Suprapubic skin (tissue), 4 donors: ENCODE measurements around the gene LRRC8D. TPM values are rescaled to one million over a fixed set of nuclear protein-coding genes. Genes with fewer than 3 reads are reported as not detected.
"Not testable (repeated sequence)": the region's sequence is repeated elsewhere in the genome, so short reads cannot be mapped to it uniquely, and the experiment has no call there.

ENCODE experiments used
- DNase-seq, 2 donors: peaks; one replicate each; pipeline ENCODE4 v3.0.0-alpha.2; 2019; ENCODE audit warnings: low spot score in 2 of 2
- H3K27ac ChIP-seq: fragments of 200-600 bp; sonication (generic); one replicate; pipeline ENCODE4 v1.5.1; 2019
- H3K27me3 ChIP-seq: fragments of 200-600 bp; sonication (generic); one replicate; pipeline ENCODE4 v1.5.1; 2019
- H3K36me3 ChIP-seq: fragments of 200-600 bp; sonication (generic); one replicate; pipeline ENCODE4 v1.5.1; 2019
- H3K4me1 ChIP-seq: fragments of 200-600 bp; sonication (generic); one replicate; pipeline ENCODE4 v1.5.1; 2019
- H3K4me3 ChIP-seq: fragments of 200-600 bp; sonication (generic); one replicate; pipeline ENCODE4 v1.5.1; 2019; ENCODE audit warnings: mild to moderate bottlenecking
- H3K9me3 ChIP-seq: fragments of 200-600 bp; sonication (generic); one replicate; pipeline ENCODE4 v1.5.1; 2019
- EP300 ChIP-seq: sonication (generic); formaldehyde crosslinking; IDR thresholded peaks from one replicate; pipeline ENCODE4 v1.6.1; 2017; ENCODE audit warnings: antibody characterized with exemption
- POLR2A ChIP-seq, 2 donors: fragments of 450-650 bp; IDR thresholded peaks; one replicate each; pipeline ENCODE4 v1.6.1; 2017; ENCODE audit warnings: antibody characterized with exemption in 2 of 2, mild to moderate bottlenecking in 2 of 2, moderate library complexity in 2 of 2
- POLR2AphosphoS5 ChIP-seq, 3 donors: sonication (generic); formaldehyde crosslinking; IDR thresholded peaks; one replicate each; pipeline ENCODE4 v1.6.1; 2017; ENCODE audit warnings: antibody characterized with exemption in 3 of 3
- WGBS: methylation state at CpG from one replicate; pipeline ENCODE4 v1.1.5; 2018; 5-methylcytosine and 5-hydroxymethylcytosine counted together
- total RNA-seq, 4 donors: library from RNA; depleted of rRNA; stranded (reverse); fragments of >200 nt; gene quantifications; one replicate each; pipeline ENCODE4 v1.1.0, GENCODE V29; 2016
- TF ChIP-seq, protein P1 (sequence below), 2 donors: fragments of 200-600 bp in 1 of 2; fragments of 450-650 bp in 1 of 2; sonication (generic) in 1 of 2; IDR thresholded peaks; one replicate each; pipeline ENCODE4 v1.5.1; 2016 to 2019; ENCODE audit warnings: antibody characterized with exemption in 2 of 2, mild to moderate bottlenecking in 1 of 2, moderate library complexity in 1 of 2

LRRC8D gene
- total RNA-seq, 4 donors from 2014 or later = 11.7 to 24.8 (median 21.6) TPM

DNA sequence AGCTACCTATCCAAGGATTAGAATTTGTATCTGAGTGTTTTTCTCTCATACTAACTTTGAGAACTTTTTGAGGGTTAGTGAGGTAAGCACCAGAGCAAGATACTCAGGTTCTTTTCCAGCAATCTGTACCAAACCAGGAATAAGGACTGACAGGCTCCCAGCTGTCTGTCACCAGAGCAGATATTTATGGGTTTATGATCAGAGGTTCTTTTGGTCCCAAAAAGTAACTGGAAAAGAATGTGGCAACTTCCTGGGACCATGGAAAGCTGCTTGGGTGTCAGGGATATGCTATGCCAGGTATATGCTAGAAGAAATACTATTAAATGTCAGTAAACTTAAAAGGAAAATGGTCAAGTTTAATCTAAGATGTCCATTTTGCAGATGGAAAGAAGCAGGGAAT lies 98.3 kb downstream of the LRRC8D start:
- TF ChIP-seq EP300 = no peak
- TF ChIP-seq POLR2AphosphoS5 (IDR thresholded peaks at IDR 0.05) = no peak
- DNase-seq = no peak
- Histone ChIP-seq H3K4me1 (no peaks in the 10 kb centered on the region), H3K27me3 (no peaks in the 10 kb centered on the region), H3K4me3 (no peak overlapping the region), H3K9me3 (peaks cover 4% of the 10 kb centered on the region), H3K36me3 (no peaks in the 10 kb centered on the region), H3K27ac (no peak overlapping the region)

DNA sequence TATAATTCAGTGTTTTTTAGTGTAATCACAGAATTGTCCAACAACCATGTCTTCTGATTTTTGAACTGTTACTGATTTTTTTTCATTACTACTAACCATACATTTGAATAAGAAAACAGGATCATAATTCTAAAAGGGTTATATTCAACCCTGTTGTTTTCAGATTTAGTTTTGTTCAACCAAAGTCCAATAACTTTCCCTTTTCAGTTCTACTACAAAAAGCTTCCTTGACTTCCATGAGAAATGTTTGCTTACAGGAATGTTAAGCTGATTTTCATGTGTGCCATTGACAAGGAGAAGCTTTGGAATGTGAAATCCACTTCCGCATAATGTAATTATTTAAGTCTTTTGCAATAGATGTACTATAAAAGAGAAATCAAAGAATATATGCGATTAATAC lies 102.1 kb downstream of the LRRC8D start:
- Histone ChIP-seq H3K4me1 (peaks cover 4% of the 10 kb centered on the region), H3K27me3 (no peaks in the 10 kb centered on the region), H3K9me3 (peaks cover 4% of the 10 kb centered on the region), H3K27ac (no peak overlapping the region), H3K4me3 (no peak overlapping the region), H3K36me3 (no peaks in the 10 kb centered on the region)
- DNase-seq = no peak
- TF ChIP-seq EP300 (no peak), POLR2A (IDR thresholded peaks at IDR 0.05) (no peak), POLR2AphosphoS5 (IDR thresholded peaks at IDR 0.05) (no peak)
- TF ChIP-seq, protein P1, sequence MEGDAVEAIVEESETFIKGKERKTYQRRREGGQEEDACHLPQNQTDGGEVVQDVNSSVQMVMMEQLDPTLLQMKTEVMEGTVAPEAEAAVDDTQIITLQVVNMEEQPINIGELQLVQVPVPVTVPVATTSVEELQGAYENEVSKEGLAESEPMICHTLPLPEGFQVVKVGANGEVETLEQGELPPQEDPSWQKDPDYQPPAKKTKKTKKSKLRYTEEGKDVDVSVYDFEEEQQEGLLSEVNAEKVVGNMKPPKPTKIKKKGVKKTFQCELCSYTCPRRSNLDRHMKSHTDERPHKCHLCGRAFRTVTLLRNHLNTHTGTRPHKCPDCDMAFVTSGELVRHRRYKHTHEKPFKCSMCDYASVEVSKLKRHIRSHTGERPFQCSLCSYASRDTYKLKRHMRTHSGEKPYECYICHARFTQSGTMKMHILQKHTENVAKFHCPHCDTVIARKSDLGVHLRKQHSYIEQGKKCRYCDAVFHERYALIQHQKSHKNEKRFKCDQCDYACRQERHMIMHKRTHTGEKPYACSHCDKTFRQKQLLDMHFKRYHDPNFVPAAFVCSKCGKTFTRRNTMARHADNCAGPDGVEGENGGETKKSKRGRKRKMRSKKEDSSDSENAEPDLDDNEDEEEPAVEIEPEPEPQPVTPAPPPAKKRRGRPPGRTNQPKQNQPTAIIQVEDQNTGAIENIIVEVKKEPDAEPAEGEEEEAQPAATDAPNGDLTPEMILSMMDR (IDR thresholded peaks at IDR 0.05) = no peak
- WGBS = 97% methylated on average over 2 of the region's 2 CpGs

DNA sequence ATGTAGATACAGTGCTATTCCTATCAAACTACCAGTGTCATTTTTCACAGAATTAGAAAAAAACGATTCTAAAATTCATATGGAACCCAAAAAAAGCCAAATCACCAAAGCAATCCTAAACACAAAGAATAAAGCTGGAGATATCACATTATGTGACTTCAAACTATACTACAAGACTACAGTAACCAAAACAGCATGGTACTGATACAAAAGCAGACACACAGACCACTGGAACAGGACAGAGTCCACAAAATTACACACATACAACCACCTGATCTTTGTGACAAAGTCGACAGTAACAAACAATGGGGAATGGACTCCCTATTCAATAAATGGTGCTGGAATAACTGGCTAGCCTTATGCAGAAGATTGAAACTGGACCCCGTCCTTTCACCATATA lies 102.7 kb downstream of the LRRC8D start:
- no peaks in the 10 kb centered on the region for H3K36me3 ChIP-seq
- no peak overlapping the region for H3K27ac ChIP-seq
- no peak for DNase-seq
- no peaks in the 10 kb centered on the region for H3K27me3 ChIP-seq
- no peak overlapping the region for H3K4me3 ChIP-seq
- TF ChIP-seq POLR2AphosphoS5 (IDR thresholded peaks at IDR 0.05) (no peak), POLR2A (IDR thresholded peaks at IDR 0.05) (no peak), EP300 (no peak)
- TF ChIP-seq, protein P1 (IDR thresholded peaks at IDR 0.05) = no peak
- peaks cover 4% of the 10 kb centered on the region for H3K4me1 ChIP-seq
- H3K9me3 ChIP-seq = peaks cover 4% of the 10 kb centered on the region
- WGBS = 95% methylated on average over 3 of the region's 3 CpGs

DNA sequence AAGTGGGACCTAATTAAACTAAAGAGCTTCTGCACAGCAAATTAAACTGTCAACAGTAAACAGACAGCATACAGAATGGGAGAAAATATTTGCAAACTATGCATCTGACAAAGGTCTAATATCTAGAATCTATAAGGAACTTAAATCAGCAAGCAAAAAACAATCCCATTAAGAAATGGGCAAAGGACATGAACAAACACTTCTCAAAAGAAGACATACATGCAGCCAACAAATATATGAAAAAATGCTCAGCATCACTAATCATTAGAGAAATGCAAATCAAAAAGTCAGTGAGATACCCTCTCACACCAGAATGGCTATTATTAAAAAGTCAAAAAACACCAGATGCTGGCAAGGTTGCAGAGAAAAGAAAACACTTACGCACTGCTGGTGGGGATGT lies 103.2 kb downstream of the LRRC8D start:
- H3K27ac ChIP-seq, DNase-seq, H3K4me1 ChIP-seq, H3K27me3 ChIP-seq, H3K36me3 ChIP-seq, H3K4me3 ChIP-seq, H3K9me3 ChIP-seq: not testable (repeated sequence)
- 100% methylated on average over 1 of the region's 1 CpG for WGBS

DNA sequence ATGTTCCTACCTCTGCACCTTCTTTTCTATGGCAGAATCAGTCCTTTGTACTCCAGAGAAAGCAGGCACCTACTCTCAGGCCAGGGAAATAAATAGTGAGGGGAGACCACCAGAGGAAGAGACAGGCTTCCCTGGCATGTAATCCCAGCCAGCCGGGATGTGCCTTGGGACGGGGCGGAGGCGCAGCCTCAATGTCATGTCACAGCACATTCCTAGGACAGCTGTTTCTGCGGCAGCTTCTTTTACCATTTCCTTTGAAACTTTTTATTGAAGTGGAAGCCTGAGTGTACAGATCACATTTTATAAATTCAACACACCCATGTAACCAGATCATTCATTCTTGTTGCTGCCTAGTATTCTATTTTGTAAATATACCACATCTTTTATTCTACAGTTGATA lies 106.2 kb downstream of the LRRC8D start:
- WGBS = 54% methylated on average over 5 of the region's 5 CpGs
- Histone ChIP-seq H3K27ac (no peak overlapping the region), H3K4me3 (no peak overlapping the region), H3K27me3 (no peaks in the 10 kb centered on the region), H3K4me1 (peaks cover 4% of the 10 kb centered on the region), H3K9me3 (peaks cover 4% of the 10 kb centered on the region), H3K36me3 (no peaks in the 10 kb centered on the region)
- no peak for DNase-seq
- TF ChIP-seq POLR2A (IDR thresholded peaks at IDR 0.05) = no peak
- TF ChIP-seq, protein P1 (IDR thresholded peaks at IDR 0.05) = no peak
- TF ChIP-seq EP300 = no peak
- no peak for TF ChIP-seq POLR2AphosphoS5 (IDR thresholded peaks at IDR 0.05)

DNA sequence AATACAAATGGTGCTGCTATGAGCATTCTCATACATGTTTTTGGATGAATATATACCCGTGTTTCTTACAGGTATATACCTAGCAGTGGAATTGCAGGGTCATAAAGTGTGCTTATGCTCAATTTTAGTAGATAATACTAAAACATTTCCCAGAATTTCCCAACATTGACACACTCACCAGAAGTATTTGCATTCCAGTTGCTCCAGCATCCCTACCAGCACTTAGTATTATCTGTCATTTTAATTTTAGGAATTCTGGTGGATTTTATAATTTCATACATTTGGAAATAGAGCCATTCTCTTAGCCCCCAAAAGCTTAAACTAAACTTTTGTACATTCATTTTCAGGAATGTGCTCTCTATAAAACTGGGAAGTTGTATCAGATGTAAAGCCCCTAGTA lies 106.6 kb downstream of the LRRC8D start:
- DNase-seq = no peak
- H3K4me1 ChIP-seq = peaks cover 4% of the 10 kb centered on the region
- H3K36me3 ChIP-seq = no peaks in the 10 kb centered on the region
- 80% methylated on average over 1 of the region's 1 CpG for WGBS
- TF ChIP-seq EP300 = no peak
- TF ChIP-seq, protein P1 (IDR thresholded peaks at IDR 0.05) = no peak
- TF ChIP-seq POLR2A (IDR thresholded peaks at IDR 0.05) = no peak
- no peak for TF ChIP-seq POLR2AphosphoS5 (IDR thresholded peaks at IDR 0.05)
- peaks cover 4% of the 10 kb centered on the region for H3K9me3 ChIP-seq
- no peaks in the 10 kb centered on the region for H3K27me3 ChIP-seq
- H3K4me3 ChIP-seq = no peak overlapping the region
- no peak overlapping the region for H3K27ac ChIP-seq
